ENCODE measurements around the gene APPBP2.

The APPBP2 gene

DNA sequence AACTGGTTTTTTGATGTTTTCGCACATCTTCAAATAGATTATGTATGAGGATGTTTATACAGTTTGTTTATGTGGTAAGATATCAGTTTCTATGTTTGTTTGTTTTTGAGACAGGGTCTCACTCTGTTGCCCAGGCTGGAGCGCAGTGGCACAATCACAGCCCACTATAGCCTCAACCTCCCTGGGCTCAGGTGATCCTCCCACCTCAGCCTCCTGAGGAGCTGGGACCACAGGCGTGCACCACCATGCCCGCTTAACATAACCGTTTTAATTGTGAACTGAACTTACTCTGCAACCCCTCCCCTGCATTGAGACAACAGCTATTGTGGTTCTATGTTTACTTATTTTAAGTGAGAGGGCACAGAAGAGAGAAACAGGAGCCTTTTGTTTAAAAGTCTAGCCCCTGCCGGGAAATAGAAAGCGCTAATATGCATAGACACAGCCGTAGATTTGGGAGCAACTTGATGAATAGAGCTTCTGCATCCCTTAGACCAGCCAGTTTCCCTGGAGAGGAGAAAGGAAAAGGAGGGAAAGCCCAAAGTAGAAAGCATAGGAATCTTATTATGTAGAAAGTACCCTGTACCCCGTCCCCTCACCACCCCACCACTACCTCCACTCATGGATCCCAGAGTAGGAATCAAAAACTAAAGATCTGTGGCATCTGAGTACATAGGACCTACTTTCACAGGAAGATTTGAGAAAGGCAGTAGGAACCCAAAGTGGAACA, 19.6 kb upstream of the APPBP2 start:
- Mint-ChIP-seq H3K9me3 (no peaks in the 10 kb centered on the region), H3K4me3 (no peak overlapping the region), H3K4me1 (ENCODE audit: low read depth) (no peaks in the 10 kb centered on the region), H3K27me3 (no peaks in the 10 kb centered on the region), H3K36me3 (ENCODE audit: low read depth) (no peaks in the 10 kb centered on the region), H3K27ac (no peak overlapping the region)
- intact Hi-C loops (cut with micrococcal nuclease), result no loop called here

DNA sequence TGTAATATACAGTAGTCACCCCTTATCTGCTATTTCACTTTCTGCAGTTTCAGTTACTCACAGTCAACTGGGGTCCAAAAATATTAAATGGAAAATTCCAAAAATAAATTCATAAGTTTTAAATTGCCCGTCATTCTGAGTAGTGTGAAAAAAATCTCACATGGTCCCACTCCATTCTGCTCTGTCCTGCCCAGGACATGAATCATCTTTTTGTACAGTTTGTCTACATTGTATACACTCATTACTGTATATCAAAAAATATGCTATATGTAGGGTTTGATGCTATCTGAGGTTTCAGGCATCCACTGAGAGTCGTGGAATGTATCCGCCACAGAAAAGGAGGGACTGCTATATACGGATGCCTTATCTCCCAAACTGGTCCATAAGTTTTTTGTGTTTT, 16.0 kb upstream of the APPBP2 start:
- Mint-ChIP-seq H3K27me3 (no peaks in the 10 kb centered on the region), H3K4me1 (ENCODE audit: low read depth) (no peaks in the 10 kb centered on the region), H3K9me3 (no peaks in the 10 kb centered on the region), H3K27ac (no peak overlapping the region), H3K36me3 (ENCODE audit: low read depth) (no peaks in the 10 kb centered on the region), H3K4me3 (no peak overlapping the region)
- intact Hi-C loops (cut with micrococcal nuclease), result no loop called here

DNA sequence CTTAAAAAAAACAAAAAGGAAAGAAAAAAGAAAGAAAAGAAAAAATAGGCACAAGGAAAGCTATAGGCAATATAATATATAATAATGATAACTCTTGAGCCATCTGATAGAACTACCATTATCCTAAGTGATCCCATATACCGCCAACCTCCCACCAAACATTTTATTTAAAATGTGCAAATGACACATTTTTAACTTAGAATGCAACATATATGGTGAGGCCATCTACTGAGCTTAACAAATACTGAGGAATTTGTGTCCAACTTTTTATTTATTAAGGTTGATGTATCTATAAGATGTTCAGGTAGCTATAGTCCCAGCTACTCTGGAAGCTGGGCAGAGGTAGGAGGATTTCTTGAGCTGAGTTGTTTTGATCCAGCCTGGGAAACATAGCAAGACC, 14.4 kb upstream of the APPBP2 start:
- H3K4me1 Mint-ChIP-seq (ENCODE audit: low read depth), result no peaks in the 10 kb centered on the region

DNA sequence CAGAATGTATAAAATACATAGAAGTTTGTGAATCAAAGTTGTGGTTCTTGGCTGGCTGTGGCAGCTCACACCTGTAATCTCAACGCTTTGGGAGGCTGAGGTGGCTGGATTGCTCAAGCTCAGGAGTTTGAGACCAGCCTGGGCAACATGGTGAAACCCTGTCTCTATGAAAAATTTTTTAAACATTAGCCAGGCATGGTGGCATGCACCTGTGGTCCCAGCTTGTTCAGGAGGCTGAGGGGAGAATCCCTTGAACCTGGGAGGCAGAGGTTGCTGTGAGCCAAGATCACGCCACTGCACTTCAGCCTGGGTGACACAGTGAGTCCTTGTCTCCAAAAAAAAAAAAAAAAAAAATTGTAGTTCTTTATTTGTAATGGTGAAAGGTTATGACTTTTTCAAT, 13.8 kb upstream of the APPBP2 start:
- Mint-ChIP-seq H3K27ac (no peak overlapping the region), H3K9me3 (no peaks in the 10 kb centered on the region), H3K27me3 (no peaks in the 10 kb centered on the region), H3K4me1 (ENCODE audit: low read depth) (no peaks in the 10 kb centered on the region), H3K4me3 (no peak overlapping the region), H3K36me3 (ENCODE audit: low read depth) (no peaks in the 10 kb centered on the region)
- intact Hi-C loops (cut with micrococcal nuclease), result no loop called here

More for the DNA sequence above, 14.4 kb upstream of the APPBP2 start:
- H3K36me3 Mint-ChIP-seq (ENCODE audit: low read depth), result no peaks in the 10 kb centered on the region
- intact Hi-C loops (cut with micrococcal nuclease), result no loop called here
- H3K27ac Mint-ChIP-seq, result no peak overlapping the region
- no peak overlapping the region for H3K4me3 Mint-ChIP-seq
- no peaks in the 10 kb centered on the region for H3K27me3 Mint-ChIP-seq
- no peaks in the 10 kb centered on the region for H3K9me3 Mint-ChIP-seq

DNA sequence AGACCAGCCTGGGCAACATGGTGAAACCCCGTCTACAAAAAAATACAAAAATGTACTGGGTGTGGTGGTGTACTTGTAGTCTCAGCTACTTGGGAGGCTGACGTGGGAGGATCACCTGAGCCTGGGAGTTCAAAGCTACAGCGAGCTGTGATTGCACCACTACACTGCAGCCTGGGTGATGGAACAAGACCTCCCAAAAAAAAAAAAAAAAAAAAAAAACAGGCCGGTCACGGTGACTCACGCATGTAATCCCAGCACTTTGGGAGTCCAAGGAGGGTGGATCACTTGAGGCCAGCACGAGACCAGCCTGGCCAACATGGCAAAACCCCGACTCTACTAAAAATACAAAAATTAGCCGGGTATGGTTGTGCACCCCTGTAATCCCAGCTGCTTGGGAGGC, 12.7 kb upstream of the APPBP2 start:
- Mint-ChIP-seq H3K27ac (no peak overlapping the region), H3K4me1 (ENCODE audit: low read depth) (peaks cover 6% of the 10 kb centered on the region), H3K27me3 (peaks cover under 1% of the 10 kb centered on the region), H3K36me3 (ENCODE audit: low read depth) (no peaks in the 10 kb centered on the region), H3K4me3 (no peak overlapping the region), H3K9me3 (no peaks in the 10 kb centered on the region)
- intact Hi-C loops (cut with micrococcal nuclease), result no loop called here

DNA sequence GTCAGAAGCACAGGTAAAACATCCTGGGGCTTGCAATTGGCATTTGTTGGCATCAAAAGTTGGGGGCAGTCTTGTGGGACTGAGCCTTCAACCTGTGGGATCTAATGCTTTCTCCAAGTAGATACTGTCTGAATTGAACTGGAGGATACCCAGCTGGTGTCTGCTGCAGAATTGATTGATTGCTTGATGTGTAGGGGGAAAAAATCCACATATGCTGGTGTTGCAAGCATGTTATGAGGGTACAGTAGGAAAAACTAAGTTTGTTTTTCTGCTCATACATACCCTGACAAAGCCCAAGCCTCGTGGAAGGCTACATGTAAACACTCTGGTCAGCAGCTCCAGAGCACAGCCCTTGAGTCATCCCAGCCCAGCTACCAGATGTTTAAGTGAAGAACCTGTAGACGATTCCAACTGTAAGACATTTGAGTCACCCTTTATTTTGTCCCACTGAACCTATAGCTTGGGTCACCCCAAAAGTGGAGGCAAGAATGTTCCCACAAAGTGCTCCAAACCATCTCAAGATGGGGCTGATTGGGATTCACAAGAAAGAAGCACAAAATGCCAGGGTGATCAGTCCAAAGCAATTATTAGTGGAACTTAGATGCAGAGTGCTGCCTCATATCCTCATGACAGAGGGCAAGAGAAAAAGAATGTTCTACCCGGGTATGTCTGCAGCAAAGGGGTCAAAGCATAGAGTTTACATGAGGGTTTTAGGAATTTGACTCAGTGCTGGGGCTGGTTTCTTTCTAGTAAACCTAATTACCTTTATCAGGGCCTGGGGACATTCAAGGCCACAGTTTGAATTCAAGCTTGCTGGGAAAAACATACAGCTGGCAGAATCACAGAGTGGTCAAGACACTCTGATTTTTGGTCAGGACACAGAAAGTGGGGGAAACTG, 9.6 kb upstream of the APPBP2 start:
- peaks cover 4% of the 10 kb centered on the region for H3K27me3 Mint-ChIP-seq
- intact Hi-C loops (cut with micrococcal nuclease), result no loop called here
- H3K36me3 Mint-ChIP-seq (ENCODE audit: low read depth), result no peaks in the 10 kb centered on the region
- H3K9me3 Mint-ChIP-seq, result no peaks in the 10 kb centered on the region
- no peak overlapping the region for H3K4me3 Mint-ChIP-seq
- H3K27ac Mint-ChIP-seq, result no peak overlapping the region
- H3K4me1 Mint-ChIP-seq (ENCODE audit: low read depth), result peaks cover 6% of the 10 kb centered on the region

DNA sequence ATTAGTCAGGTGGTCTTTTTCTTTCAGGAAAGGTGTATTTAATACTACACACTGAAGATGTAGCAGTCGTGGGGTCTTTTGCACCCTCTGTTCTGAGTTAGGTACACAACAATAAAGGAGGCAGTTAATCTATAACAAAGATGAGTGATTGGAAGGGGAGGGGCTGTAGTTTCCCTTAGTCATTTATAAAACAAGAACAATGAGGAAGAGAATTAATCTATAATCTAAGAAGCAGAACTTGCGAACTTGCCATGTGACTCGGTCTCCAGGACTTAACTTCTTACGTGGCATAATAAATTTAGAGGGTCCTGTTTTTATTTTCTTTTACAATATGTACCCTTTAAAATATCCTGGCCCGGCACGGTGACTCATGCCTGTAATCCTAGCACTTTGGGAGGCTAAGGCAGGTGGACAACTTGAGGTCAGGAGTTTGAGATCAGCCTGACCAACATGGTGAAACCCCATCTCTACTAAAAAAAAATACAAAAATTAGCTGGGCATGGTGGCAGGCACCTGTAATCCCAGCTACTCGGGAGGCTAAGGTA, 8.6 kb upstream of the APPBP2 start:
- intact Hi-C loops (cut with micrococcal nuclease), result no loop called here
- Mint-ChIP-seq H3K27me3 (peaks cover 4% of the 10 kb centered on the region), H3K4me3 (no peak overlapping the region)

DNA sequence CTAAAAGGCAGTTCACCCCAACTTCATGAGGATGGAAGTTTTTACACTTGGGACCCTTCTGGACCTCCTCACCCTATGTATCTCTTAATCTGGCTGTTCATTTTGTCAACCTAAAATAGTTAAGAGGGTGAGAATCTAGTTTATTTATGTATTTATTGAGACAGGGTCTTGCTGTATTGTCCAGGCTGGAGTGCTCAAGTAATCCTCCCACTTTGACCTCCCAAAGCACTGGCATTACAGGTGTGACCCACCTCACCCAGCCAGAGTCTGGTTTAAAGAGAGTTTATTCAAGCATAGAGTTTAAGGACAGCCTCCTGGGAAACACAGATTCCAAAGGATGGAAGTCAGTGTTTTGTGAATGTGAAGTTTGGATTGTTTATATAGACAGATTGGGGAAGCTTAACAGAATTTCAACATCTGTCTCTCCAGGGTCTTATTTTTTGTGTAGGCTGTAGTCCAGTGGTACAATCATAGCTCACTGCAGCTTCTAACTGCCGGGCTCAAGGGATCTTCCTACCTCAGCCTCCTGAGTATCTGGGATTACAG, 8.0 kb upstream of the APPBP2 start:
- H3K9me3 Mint-ChIP-seq, result no peaks in the 10 kb centered on the region
- intact Hi-C loops (cut with micrococcal nuclease), result no loop called here
- H3K4me1 Mint-ChIP-seq (ENCODE audit: low read depth), result peaks cover 6% of the 10 kb centered on the region
- no peaks in the 10 kb centered on the region for H3K36me3 Mint-ChIP-seq (ENCODE audit: low read depth)
- no peak overlapping the region for H3K4me3 Mint-ChIP-seq
- peaks cover 4% of the 10 kb centered on the region for H3K27me3 Mint-ChIP-seq
- no peak overlapping the region for H3K27ac Mint-ChIP-seq

More for the DNA sequence above, 8.6 kb upstream of the APPBP2 start:
- Mint-ChIP-seq H3K36me3 (ENCODE audit: low read depth) (no peaks in the 10 kb centered on the region), H3K27ac (no peak overlapping the region), H3K9me3 (no peaks in the 10 kb centered on the region), H3K4me1 (ENCODE audit: low read depth) (peaks cover 6% of the 10 kb centered on the region)

DNA sequence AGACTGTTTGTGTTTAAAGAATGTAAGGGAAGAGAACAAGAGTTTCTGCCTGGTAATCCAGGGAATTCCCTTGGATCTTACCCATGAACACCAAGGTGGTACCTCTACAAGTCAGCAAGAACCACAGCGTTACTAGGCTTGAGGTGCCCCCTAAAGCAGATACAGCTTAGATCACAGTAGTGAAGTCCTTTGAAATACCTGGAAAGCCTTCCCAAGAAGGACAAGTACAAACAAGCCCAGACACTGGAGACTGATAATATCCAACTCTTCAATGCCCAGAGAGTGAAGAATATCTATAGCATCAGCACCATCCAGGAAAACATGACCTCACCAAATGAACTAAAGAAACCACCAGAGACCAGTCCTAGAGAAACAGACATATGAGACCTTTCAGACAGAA, 3.8 kb upstream of the APPBP2 start:
- Mint-ChIP-seq H3K27me3 (peaks cover 4% of the 10 kb centered on the region), H3K4me3 (no peak overlapping the region), H3K9me3 (no peaks in the 10 kb centered on the region), H3K36me3 (ENCODE audit: low read depth) (peaks cover 16% of the 10 kb centered on the region), H3K27ac (no peak overlapping the region), H3K4me1 (ENCODE audit: low read depth) (peaks cover 13% of the 10 kb centered on the region)
- intact Hi-C loops (cut with micrococcal nuclease), result loop anchor here (5.0 to 10.0 kb wide), 2 partner anchors 45 to 112 kb away; no protein-coding TSS in a partner anchor

DNA sequence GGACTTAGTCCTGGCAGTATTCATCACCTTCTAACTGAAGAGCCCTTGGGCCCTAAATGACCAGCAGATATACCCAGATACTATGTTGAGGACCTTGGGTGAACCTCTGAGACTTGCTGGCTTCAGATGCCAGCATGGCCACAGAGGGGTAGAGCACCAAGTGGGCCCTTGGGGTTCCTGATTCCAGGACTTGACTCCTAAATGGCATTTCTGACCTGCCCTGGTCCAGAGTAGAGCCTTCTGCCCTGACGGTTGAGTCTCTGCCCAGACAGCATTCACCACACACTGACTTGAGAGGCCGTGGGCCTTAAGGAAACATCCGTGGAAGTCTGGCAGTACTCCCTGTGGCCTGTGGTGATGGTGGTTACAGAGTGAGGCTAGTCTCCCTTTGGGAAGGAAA, 2.8 kb upstream of the APPBP2 start:
- peaks cover 4% of the 10 kb centered on the region for H3K27me3 Mint-ChIP-seq
- peaks cover 18% of the 10 kb centered on the region for H3K36me3 Mint-ChIP-seq (ENCODE audit: low read depth)
- intact Hi-C loops (cut with micrococcal nuclease), result loop anchor here (5.0 to 10.0 kb wide), 2 partner anchors 46 to 113 kb away; no protein-coding TSS in a partner anchor
- H3K4me3 Mint-ChIP-seq, result no peak overlapping the region
- H3K4me1 Mint-ChIP-seq (ENCODE audit: low read depth), result peaks cover 6% of the 10 kb centered on the region
- H3K27ac Mint-ChIP-seq, result no peak overlapping the region
- no peaks in the 10 kb centered on the region for H3K9me3 Mint-ChIP-seq

DNA sequence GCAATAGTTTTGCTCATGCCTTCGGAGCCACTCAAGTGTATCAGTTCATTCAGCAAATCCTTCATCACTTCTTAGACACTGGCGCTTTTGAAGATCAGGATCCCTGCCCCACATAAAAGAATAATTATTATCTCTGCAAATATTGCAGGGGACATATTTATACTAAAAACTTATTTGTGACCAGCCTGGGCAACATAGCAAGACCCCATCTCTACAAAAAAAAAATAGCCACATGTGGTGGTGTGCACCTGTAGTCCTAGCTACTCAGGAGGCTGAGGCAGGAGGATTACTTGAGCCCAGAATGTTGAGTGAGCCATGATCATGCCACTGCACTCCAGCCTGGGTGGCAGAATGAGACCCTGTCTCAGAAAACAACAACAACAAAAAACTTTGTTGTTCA, 1.7 kb upstream of the APPBP2 start:
- Mint-ChIP-seq H3K27ac (no peak overlapping the region), H3K9me3 (no peaks in the 10 kb centered on the region), H3K36me3 (ENCODE audit: low read depth) (peaks cover 18% of the 10 kb centered on the region), H3K4me1 (ENCODE audit: low read depth) (peaks cover 10% of the 10 kb centered on the region), H3K27me3 (peaks cover 1% of the 10 kb centered on the region), H3K4me3 (no peak overlapping the region)
- intact Hi-C loops (cut with micrococcal nuclease), result loop anchor here (5.0 to 10.0 kb wide), 2 partner anchors 47 to 115 kb away; no protein-coding TSS in a partner anchor

DNA sequence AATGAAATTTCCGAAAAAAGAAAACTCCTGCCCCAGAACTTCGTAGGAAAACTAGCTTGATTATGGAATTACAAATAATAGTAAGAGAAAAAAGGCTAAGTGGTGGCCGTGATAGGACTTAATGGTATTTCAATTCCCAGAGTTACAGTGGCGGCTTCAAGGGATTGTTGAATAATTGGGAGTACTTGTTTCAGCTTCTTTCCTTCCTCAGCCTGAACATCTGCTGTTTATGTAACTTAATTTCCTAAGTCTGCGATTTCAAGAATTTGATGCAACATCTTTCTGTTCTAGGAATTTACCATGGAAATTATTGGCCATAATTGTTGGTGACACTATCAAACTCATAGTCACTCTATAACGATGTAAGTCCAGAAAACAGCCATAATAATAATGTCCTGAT, 684 bp upstream of the APPBP2 start:
- intact Hi-C loops (cut with micrococcal nuclease), result loop anchor here (5.0 to 10.0 kb wide), 2 partner anchors 48 to 116 kb away; no protein-coding TSS in a partner anchor
- H3K4me1 Mint-ChIP-seq (ENCODE audit: low read depth), result peaks cover 17% of the 10 kb centered on the region

DNA sequence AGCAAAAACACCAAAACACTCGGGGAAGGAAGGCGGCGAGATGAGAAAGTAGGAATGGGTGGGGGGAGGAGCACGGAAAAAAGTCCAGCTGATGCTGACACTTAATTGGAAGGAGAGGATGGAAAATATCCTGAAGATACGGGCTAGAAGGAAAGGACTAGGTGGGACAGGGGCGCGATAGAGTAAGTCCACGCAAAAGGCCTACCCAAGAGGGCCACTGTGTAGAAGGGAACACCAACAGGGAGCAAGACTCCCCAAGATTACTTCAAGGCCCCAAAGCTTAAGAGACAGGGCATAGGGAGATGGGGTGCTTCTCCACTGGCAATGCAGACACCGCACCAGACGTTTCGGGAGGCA, 736 bp downstream of the APPBP2 start:
- no peaks in the 10 kb centered on the region for H3K9me3 Mint-ChIP-seq
- peak overlapping the region; percentile 99 for H3K4me3 Mint-ChIP-seq
- peaks cover 36% of the 10 kb centered on the region for H3K36me3 Mint-ChIP-seq (ENCODE audit: low read depth)
- intact Hi-C loops (cut with micrococcal nuclease), result loop anchor here (1.0 to 10.0 kb wide), 3 partner anchors 49 to 117 kb away; no protein-coding TSS in a partner anchor
- peak overlapping the region; percentile 98 for H3K27ac Mint-ChIP-seq
- peaks cover 17% of the 10 kb centered on the region for H3K4me1 Mint-ChIP-seq (ENCODE audit: low read depth)
- H3K27me3 Mint-ChIP-seq, result no peaks in the 10 kb centered on the region

More for the DNA sequence above, 684 bp upstream of the APPBP2 start:
- Mint-ChIP-seq H3K4me3 (peak overlapping the region; percentile 99), H3K9me3 (no peaks in the 10 kb centered on the region), H3K27ac (peak overlapping the region; percentile 98), H3K36me3 (ENCODE audit: low read depth) (peaks cover 24% of the 10 kb centered on the region), H3K27me3 (peaks cover 1% of the 10 kb centered on the region)
